HG02763 (cell line): ENCODE results near the gene ARMC8.

ENCODE experiments used
- ATAC-seq: cut with Tn5 transposase; IDR thresholded peaks from one replicate; pipeline ENCODE4 v1.9.1; 2021; ENCODE audit warnings: mild to moderate bottlenecking, moderate library complexity; ENCODE audit not compliant: unreplicated experiment

Gene ARMC8

DNA sequence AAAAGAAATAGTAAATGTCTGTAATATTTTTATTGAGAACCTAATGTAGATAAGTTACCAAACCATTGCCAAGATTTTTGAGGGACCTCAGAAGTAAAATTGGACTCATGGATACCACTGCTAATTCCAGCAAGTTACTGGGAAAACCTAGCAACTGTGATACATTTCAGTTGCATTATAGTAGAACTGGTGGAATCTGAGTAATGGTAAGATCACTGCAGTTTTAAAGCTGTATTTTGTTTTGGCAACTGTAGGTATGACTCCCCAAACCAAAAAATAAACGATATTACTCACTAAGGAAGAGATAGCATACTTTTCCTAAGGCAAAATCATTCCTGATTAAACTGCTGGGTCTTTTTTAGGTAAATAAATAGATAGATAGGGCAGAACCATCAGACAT is 54.0 kb downstream of the ARMC8 start:
- ATAC-seq = no peak

- ATAC-seq = no peak
Observed at GRCh38 chr3:138241676-138242075, 54.6 kb downstream of the ARMC8 start.

DNA sequence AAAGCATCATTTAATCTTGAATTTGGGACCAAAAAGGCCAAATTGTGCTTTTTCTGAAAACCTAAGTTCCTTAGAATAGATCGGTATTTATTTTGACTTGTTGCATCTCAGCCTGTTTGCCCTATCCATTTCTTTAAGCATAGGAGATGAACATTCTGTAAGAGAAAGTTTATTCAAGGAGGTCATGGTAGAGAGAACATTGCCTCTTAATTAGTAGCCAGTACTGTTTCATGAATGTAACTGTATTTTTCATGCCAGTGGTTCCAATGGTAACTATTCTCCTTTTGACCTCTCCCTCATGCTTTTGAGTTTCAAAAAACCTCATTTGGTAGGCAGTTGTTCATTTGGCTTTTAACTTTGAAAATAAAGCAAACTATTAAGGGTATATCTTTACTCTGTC is 55.4 kb downstream of the ARMC8 start:
- ATAC-seq = no peak

- ATAC-seq = no peak
Observed at GRCh38 chr3:138245026-138245425, 57.9 kb downstream of the ARMC8 start.

GRCh38 chr3:138249636-138250035 is 62.5 kb downstream of the ARMC8 start:
- no peak for ATAC-seq

DNA sequence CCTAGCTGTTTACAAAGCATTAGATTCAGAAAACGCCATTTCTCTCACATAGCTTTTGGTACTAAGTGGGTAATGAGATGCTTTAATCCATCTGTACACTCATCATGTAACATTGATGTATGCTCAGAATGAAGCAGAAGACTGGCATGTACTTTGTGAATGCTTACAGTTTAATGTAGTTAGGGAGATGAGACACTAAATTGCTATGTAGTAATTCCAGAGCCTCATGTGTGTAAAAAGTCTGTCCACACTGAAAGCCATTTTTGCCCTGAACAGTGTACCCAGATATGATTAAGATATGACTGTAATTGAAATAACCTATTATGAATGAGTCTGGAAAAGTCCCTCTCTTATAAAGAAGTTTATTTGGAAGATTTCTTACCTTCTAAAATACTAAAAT is 66.5 kb downstream of the ARMC8 start:
- ATAC-seq = no peak

DNA sequence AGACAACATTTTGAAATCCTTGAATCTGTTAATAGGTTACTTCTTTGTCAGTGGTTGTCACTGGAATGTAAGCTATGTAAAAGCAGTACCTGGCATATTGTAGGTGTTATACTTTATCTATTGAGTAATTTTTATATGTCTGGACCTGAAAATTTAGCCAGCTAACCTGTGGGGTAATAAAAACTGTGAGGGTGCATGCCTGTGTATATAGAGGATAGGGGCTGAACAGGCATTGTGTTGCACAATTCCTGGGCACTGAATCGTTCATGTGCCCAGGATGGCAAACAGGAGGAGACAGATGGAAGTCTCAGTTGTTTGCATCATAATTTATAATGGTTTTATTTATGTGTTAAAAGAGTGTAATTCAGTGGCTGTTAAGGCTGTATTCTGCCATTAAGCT is 67.1 kb downstream of the ARMC8 start:
- no peak for ATAC-seq

GRCh38 chr3:138256022-138256421 is 68.9 kb downstream of the ARMC8 start:
- no peak for ATAC-seq

- no peak for ATAC-seq
Observed at GRCh38 chr3:138257986-138258385, 70.9 kb downstream of the ARMC8 start.

GRCh38 chr3:138259126-138259525 is 72.0 kb downstream of the ARMC8 start:
- ATAC-seq = no peak

DNA sequence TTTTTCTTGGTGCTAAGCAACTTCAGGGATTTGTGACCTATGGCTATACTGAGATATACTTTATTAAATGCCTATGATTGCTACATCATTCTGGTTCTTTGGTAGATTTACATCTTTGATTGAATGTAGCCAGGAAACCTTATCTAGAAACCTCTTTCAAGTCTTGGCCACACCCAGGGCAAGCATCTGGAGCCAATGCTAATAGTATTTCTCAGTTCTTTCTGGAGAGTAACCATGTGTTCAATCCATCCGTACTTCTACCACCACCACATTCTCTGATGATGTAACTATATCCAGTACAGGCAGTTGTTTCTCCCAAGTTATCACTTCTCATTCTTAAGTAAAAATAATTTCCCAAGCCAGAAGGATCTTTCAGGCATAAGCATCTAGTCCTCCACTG is 73.5 kb downstream of the ARMC8 start:
- no peak for ATAC-seq

DNA sequence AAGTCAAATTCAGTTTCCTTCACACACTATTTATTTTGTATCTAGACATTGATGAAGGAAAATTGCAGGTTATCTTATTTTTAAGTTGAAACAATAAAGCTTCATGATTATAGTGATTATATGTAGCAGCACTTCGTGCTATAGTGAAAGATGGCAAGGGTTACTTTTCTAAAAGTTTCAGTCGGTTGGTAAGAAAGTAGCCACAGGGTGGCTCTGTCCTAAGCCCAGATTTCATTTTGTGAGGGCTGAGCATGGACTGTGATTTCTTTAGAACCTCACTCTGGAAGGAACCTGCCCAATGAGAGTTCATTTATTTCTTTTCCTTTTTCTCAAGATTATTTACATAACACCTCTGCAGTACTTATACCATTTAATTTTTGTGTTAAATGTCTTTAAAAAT is 76.0 kb downstream of the ARMC8 start:
- ATAC-seq = no peak

DNA sequence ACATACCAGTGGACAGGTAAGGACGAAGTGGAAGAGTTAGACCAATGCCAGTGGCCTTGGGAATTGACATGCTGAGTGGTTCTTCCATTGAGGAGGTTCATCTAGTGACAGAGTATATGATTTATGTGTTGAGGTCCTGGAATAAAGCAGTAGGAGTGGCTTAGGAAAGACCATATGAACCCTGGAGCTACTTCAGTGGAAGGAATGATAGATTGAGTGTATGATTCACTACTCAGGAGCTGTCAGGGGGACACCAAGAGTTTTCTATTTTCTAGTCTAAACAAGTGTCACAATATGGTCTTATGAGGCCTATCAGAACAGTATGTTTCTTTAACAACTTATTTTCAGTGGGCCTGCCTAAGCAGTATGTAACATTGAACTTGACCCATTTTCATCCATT is 78.6 kb downstream of the ARMC8 start:
- no peak for ATAC-seq

GRCh38 chr3:138267083-138267482 is 80.0 kb downstream of the ARMC8 start:
- no peak for ATAC-seq

DNA sequence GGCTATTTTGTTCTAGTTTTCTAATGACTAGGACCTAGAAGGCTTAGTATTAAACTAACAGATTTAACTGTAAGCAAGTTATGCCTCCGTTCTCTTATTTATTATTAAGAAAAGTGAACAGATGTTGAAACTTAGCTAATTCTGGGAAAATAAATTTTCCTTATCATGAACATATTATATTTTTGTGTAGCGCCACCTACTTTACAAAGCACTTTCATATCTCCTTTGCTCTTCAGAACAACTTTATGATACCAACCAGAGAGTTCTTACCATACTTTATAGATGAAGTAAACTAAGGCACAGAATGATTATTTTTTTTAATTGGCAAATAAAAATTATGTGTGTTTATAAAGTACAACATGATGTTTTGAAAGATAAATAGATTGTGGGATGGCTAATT is 83.1 kb downstream of the ARMC8 start:
- ATAC-seq = no peak

- ATAC-seq = no peak
Observed at GRCh38 chr3:138271189-138271794, 84.2 kb downstream of the ARMC8 start.

DNA sequence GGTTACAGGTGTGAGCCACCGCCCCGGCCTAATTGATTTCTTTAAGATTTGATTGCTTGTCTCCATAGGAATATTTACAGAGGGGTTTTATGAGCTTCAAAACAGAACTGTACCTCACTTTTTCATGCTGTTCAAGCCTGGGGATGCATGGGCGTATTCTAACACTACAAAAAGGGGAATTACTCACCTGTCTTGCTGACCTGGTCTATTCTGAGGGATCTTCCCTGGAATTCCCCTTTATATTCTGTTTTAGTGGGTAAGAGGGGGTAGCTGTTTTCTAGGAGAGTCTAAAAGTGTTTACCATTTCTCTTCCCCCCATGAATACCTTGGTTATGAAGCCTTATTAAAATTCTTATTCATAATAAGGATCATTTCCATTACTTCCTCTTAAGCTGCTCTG is 94.5 kb downstream of the ARMC8 start:
- ATAC-seq = no peak

DNA sequence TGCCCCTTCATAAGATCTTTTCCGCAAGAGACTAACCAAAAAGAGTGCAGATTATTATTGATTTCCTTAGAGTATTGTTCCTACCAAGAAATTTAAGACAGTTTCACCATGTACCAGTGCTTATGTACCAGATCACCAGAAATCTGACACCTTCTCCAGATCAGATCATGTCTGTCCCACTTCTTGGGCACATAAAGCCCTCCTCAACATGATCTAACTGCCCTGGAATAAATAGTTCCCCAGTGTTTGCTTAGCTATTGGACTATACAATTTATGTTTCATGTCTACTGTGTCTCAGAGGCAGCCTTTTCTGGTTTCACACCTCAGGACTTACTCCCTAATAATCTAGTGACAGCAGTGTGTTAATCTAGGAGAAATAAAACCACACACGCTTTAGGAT is 95.7 kb downstream of the ARMC8 start:
- ATAC-seq = no peak

- ATAC-seq = no peak
Observed at GRCh38 chr3:138284079-138284478, 97.0 kb downstream of the ARMC8 start.

- ATAC-seq = no peak
Observed at GRCh38 chr3:138284957-138285477, 97.9 kb downstream of the ARMC8 start.

DNA sequence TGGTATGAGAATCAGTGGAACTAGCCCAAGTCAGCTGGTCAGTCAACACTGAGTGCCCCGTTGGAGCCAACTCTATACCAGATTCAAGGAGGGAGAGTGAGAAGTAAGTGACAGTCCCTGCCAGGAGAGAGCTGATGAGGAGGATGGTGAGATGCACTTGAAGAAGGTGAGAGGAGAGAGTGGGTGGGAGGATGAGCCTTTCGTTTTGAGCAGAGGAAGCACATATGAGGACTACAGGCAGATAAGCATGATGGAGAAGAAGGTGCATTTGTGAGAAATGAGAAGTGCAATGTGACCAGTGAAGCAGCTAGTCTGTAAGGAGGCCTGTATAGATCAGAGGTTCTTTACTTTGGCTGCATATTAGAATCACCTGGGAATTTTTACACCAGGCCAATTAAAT is 102.2 kb downstream of the ARMC8 start:
- no peak for ATAC-seq

- no peak for ATAC-seq
Observed at GRCh38 chr3:138289701-138290100, 102.6 kb downstream of the ARMC8 start.

DNA sequence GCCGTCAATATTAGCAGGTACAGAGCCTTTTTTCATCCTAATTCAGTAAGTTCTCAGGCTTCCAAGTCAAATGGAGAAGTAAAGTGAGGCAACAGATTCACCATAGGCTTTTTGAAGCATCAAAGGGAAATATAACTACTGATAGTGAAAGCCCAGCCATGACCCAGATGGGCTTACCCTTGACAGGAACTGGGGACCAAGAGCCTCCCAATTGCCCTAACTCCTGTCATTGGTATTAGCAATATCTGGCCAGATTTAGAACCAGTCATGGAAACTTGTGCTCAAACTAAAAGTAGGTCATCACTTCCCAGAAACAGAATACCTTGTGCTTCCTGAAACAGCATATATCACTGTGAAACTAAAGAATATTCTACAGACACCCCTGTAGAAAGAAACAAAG is 109.5 kb downstream of the ARMC8 start:
- ATAC-seq = no peak
